UCSD-AML1 (cell line): ENCODE results near the gene SPATA13.
"Not testable (repeated sequence)": the region's sequence is repeated elsewhere in the genome, so short reads cannot be mapped to it uniquely, and the experiment has no call there.

Experiments used
- DNase-seq: peaks from one replicate; lab custom pipeline; 2025; ENCODE audit not compliant: unreplicated experiment; lab: John Stamatoyannopoulos, UW

Gene SPATA13

DNA sequence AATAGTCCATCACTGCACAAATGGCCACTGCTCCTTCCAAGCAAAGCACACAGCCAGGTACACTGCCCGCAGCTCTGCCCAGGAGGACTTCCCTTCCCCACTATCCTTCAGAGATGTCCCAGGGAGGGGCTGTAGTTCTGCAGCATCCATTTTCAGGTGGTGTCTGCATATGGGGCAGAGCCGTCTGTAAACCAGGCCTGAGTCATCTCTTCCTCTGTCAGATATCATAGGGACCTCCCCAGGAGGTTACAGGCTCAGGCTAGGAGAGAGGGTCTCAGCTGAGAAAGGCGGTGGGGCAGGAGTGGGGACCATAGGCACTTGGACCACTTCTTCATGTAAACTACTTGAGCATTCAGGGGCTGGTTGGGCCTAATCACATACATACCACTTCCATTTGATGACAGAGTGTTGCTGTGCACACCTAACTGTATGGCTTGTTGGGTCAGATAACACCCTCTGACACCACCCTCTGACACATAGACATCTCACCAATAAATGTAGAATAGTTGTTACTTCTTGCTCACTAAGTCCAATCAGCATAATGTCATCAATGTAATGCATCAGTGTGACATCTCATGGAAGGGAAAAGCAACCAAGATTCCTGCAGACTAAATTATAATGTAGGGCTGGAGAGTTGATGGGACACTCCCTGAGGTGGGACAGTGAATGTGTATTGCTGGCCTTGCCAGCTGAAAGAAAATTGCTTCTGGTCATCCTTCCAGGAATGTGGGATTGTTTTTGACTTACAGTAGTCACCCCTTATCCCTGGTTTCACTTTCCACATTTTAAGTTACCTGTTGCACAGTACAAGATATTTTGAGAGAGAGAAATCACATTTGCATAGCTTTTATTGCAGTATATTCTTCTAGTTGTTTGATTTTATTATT, 189.5 kb downstream of the SPATA13 start:
- DNase-seq: not testable (repeated sequence)

DNA sequence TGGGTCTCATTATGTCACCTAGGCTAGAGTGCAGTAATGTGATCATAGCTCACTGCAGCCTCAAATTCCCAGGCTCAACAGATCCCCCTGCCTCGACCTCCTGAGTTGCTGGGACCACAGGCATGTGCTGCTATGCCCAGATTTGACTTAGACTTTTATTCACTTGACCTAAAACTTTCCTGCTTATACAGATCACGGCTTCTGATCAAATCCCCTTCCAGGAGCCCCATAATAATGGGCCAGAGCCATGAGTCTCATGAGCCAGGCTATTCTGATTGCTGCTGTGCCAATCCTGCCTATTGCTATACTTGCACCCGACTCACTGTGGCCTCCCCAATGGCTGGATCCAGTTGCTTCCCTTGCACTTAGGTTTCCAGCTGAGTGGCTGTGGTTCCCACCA, 190.9 kb downstream of the SPATA13 start:
- no peak for DNase-seq

DNA sequence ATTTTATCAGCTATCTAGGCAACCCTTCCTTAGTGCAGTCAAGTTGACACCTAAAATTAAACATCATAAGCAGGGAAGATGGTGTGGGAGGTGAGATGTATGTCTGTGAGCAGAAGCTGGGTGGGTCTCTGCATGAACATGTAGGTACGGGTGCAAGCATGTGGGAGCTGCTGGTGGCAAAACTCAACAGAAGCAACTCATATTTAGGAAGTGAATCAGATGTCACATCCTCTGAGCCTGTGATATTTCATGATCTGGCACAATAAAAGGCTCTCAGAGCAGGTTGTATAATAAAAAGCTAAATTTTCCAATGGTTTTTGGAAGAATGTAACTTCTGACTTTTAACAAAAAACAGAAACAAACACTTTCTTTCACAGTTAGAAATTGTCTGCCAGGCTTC, 193.2 kb downstream of the SPATA13 start:
- no peak for DNase-seq

DNA sequence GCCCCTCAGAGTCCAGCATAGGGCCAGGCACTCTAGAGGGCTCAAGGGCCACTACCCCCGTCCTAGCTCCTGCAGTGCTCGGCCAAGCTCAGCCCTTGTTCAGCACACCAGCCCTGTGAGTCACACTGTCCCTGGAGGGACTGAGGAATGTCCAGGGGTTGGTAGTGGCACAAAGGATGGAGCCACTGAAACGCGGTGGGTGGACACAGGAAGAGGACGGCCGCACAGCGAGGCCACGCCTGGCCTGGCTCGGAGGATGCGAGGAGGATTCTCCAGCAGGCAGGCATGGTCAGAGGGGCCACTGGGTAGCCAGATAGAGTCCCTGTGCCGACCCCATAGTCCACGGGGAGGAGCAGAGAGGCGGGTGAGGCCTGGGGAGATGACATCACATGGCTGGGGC, 194.6 kb downstream of the SPATA13 start:
- no peak for DNase-seq

DNA sequence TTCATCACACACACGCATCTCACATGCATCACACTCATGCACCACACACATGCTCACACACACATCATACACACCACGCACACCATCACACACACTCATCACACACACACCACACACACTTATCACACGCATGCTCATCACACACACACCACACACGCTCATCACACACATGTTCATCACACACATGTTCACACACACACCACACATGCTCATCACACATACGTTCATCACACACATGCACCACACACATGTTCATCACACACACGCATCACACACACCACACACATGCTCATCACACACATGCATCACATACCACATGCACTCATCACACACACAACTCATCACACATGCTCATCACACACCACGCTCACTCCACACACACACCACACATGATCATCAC, 195.8 kb downstream of the SPATA13 start:
- no peak for DNase-seq
